KG1 (cell line): Measurements from ENCODE around the gene NIPA2.

Experiments used
- DNase-seq: peaks from one replicate; lab custom pipeline; 2025; lab: John Stamatoyannopoulos, UW

NIPA2 gene

DNA sequence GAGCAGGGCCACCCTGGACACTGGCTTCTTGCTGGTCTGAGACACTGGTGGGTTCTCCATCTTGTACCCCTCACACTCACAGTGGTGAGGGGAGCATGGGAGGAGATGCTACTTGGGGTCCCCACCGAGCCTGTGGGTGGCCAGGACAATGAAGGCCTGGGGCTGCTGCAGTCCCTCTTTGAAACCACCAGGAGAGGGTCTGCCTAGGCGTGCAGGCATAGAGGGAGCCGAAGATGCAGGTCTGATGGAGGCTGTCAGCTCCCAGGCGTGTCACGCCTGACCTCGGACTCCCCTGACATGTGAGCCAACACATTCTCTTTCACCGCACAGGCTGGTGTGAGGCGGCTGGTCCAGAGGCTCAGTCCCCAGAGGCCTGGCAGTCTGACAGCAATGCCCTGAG is 39.1 kb downstream of the NIPA2 start:
- DNase-seq: no peak

DNA sequence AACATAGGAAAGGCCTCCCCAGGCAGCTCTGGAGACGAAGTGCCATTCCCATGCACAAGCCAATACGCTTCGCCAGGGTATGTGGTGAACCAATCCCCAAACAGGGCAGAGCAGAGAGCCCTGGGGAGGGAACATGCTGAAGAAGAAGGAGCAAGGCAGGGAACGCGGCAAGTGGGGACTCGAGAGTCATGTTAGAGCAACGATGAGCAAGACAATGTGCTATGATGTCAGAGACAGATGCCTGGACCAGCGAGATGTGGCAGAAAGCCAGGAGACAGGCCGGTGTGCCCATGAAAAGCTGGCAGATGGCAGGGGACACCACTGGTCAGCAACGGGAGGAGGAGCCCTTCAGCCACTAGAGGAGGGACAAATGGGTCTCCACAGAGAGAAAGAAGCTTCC is 39.6 kb downstream of the NIPA2 start:
- no peak for DNase-seq

- no peak for DNase-seq
Measured at GRCh38 chr15:22880068-22880980, 41.9 kb downstream of the NIPA2 start.

- no peak for DNase-seq
Measured at GRCh38 chr15:22880981-22881738, 42.7 kb downstream of the NIPA2 start.

DNA sequence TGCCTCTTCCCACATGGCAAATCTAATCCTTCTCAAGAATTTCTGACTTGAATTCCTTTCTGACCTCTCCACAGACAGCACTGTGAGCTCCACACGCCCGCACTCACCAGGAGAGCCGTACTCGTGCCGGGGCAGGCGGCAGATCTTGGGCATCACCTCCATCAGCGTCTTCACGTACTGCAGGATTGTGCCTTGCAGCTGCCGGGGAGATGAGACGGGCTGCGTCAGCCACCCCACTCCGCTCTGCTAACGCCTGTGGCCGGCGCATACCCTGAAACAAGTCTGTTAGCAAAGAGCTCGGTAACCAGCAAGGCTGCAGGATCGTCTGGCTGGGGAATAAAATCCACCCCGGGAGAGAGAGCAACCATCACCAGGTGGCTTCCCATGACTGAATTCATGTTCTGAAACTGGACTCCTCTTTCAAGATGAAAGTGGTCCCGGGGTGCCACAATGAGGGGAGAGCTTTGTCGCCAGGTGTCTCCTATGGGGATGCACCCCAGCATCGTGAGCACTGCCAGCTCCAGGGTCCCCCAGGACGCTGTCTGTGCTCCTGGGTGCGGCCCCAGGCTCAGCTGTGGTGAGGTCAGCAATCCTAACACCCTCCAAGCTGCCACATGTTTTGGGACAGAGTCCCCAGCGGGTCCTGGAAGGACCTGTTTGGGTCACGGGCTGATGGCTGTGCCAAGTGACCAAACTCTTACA is 43.4 kb downstream of the NIPA2 start:
- DNase-seq: no peak

DNA sequence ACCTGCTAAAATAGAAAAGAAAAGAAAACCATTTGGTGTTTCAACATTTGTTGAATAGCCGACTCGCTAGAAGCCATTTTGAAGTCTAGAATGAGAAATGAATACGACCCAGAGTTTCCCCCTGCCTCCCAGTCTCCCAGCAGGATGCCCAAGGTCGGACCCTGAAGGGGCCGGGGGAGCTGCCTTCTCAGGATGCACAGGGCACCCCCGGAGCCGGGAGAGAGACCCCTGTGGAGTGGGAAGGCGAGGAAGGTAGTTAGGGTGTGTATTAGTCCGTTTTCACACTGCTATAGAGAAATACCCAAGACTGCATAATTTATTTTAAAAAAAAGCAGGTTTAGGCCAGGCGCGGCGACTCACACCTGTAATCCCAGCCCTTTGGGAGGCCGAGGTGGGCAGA is 44.7 kb downstream of the NIPA2 start:
- DNase-seq: no peak

GRCh38 chr15:22884344-22884743 is 45.9 kb downstream of the NIPA2 start:
- DNase-seq: no peak

DNA sequence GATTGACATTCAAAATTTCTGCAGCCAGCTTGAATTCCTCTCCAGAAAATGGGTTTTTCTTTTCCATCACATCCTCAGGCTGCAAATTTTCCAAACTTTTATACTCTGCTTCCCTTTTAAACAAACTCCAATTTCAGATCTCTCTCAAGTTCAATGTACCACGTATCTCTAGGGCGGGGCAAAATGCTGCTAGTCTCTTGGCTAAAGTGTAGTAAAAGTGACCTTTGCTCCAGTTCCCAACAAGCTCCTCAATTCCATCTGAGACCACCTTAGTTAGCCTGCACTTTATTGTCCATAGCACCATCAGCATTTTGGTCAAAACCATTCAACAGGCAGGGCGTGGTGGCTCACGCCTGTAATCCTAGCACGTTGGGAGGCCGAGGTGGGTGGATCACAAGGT is 46.7 kb downstream of the NIPA2 start:
- no peak for DNase-seq

GRCh38 chr15:22887157-22887951 is 48.9 kb downstream of the NIPA2 start:
- DNase-seq: no peak

DNA sequence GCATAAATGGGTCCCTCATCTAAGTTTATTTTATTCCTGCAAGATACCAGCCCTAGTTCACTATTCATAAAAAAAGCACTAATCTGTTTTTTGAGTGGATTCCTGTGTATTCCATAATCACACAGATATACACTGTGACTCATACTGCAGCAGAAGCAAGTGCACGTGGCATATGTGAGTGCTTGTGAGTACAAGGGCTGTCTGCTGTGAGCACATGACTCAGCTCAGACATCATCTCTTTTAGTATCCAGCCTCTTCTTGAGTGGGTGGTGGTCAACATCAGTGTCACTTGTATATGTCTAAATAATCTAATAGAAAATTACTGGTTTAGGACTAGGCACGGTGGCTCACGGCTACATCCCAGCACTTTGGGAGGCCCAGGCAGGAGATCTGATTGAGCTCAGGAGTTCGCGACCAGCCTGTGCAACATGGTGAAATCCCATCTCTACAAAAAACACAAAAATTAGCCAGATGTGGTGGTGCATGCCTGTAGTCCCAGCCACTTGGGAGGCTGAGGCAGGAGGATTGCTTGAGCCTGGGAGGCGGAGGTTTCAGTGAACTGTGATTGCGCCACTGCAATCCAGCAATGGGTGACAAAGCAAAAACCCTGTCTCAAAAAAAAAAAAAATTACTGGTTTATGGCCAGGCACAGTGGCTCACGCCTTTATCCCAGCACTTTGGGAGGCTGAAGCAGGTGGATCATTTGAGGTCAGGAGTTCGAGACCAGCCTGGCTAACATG is 49.8 kb downstream of the NIPA2 start:
- no peak for DNase-seq

- no peak for DNase-seq
Measured at GRCh38 chr15:22889146-22889818, 50.8 kb downstream of the NIPA2 start.

GRCh38 chr15:22890296-22890695 is 51.8 kb downstream of the NIPA2 start:
- DNase-seq: no peak

- DNase-seq: no peak
Measured at GRCh38 chr15:22891426-22892210, 53.2 kb downstream of the NIPA2 start.

DNA sequence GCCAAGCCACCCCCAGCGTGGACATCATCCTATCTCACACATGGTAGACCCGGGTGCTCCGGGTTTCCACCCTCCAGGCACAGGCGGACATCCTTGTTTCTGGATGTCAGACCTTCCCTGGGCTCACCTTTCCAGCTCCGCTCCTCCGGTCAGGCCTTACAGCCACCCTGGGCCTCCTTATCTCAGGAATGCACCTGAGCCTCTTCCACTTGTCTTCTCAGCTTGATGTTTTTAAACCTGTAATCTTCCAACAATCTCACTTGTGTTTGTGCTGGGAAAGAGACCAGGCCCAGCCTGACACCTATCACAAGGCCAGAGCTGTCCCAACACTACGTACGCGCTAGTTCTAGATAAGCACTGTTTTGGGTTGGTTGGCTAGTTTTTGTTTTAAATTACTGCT is 53.9 kb downstream of the NIPA2 start:
- no peak for DNase-seq

DNA sequence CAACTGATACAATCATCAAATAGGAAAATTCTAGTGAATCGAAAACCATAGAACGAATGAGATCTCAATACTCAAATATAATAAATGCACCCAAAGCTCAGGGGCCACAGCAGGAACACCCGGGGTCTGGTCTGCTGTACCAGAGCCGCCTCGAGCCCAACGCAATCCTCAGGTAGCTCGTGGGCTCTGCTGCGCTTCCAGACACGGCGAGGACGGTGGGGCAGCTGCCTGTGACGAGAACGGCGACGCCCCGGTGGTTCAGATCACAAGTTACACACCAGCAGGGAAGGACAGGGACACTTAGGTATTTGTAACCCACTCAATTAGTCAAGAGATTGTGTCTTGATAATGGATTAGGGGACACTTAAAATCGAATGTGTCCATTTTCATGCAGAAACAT is 54.6 kb downstream of the NIPA2 start:
- DNase-seq: no peak

DNA sequence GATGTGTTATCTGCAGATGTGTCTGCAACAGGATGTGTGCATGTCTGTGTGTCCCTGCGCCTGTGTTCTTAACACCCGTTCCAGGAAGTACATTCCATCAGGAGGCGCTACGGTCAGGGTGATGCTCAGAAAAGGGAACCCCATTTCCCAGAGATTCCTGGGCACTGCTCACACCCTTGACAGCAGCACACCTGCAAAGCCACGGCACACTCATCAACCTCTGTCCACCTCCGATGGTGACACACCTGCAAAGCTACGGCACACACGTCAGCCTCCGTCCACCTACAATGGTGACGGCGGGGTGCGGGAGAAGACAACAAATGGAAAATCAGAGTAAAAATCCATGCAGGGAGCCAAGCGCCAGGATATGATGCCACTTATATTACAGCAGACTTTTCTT is 55.4 kb downstream of the NIPA2 start:
- no peak for DNase-seq

GRCh38 chr15:22895465-22896190 is 57.2 kb downstream of the NIPA2 start:
- DNase-seq: no peak

- no peak for DNase-seq
Measured at GRCh38 chr15:22902046-22902445, 63.6 kb downstream of the NIPA2 start.

DNA sequence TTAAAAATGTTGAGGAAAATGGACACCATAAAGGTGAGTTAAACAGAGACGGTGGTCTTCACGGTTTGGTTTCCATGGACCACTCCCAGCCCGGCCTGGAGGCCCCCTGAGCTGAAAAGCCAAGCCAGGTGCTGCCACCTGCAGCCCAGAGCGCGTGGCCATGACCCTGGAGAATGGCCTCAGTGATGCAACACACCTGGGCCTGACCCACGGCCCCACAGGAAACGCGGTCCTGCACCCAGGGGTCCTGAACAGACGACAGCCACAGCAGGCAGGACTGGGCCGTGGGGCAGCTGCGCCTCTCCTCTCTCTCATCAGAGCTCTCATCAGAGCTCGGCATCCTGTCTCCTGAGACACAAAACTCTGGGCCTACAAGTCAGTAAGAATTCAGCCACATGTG is 64.1 kb downstream of the NIPA2 start:
- no peak for DNase-seq
